22Rv1 (cell line): ENCODE data around the gene DAB1.

ENCODE experiments used
- ZFX ChIP-seq: fragments of 450-650 bp; IDR thresholded peaks from 2 replicates; pipeline ENCODE4 v1.6.1; 2017; ENCODE audit warnings: antibody characterized with exemption, borderline replicate concordance
- TF ChIP-seq, protein P1 (sequence below): fragments of 450-650 bp; IDR thresholded peaks from 2 replicates; pipeline ENCODE4 v1.5.1; 2017; ENCODE audit warnings: mild to moderate bottlenecking

DNA sequence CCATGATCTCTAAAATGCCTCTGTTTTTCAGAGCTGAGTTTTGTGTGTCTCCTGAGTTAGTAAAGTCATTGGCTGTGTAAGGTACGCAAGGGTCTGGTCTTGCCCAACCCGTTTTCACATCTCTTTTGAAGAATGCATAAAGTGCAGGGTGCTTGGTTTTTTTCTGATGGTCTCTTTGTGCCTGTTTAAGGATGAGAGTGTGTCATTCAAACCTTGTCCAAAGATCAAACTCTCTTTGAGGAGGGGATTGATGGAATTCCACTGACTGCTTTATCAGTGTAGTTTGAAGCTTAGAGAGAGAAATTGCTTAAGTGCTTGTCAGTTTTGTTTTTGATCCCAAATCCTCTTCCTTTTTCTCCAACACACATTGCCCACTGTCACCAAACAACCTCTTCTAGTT lies 438.0 kb downstream of the DAB1 start:
- TF ChIP-seq, protein P1, sequence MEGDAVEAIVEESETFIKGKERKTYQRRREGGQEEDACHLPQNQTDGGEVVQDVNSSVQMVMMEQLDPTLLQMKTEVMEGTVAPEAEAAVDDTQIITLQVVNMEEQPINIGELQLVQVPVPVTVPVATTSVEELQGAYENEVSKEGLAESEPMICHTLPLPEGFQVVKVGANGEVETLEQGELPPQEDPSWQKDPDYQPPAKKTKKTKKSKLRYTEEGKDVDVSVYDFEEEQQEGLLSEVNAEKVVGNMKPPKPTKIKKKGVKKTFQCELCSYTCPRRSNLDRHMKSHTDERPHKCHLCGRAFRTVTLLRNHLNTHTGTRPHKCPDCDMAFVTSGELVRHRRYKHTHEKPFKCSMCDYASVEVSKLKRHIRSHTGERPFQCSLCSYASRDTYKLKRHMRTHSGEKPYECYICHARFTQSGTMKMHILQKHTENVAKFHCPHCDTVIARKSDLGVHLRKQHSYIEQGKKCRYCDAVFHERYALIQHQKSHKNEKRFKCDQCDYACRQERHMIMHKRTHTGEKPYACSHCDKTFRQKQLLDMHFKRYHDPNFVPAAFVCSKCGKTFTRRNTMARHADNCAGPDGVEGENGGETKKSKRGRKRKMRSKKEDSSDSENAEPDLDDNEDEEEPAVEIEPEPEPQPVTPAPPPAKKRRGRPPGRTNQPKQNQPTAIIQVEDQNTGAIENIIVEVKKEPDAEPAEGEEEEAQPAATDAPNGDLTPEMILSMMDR = no peak
- no peak for TF ChIP-seq ZFX
